ENCODE data around the gene ITPR1. TPM values are rescaled to one million over a fixed set of nuclear protein-coding genes. Genes with fewer than 3 reads are reported as not detected.

The ITPR1 gene
- total RNA-seq, 1 donor from 2014 or later: 6.7 TPM

DNA sequence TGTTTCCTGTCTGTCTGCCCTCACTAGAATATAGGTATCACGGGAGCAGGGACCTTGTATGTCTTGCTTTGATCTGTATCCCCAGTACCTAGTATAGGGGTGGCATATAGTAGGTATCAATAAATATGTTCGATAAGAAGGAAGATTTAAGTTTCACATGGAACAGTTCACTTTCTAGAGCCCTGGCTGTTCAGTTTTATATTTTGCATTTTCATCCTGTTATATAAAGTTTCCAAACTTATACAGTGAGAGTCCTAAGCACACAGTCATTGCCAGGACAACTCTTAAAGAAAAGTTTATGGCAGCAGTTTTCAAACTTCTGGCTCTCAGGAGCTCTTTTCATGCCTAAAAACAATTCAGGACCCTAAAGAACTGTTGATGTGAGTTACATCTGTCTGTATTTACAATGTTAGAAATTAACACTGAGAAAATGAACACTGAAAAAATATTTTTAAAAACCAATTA lies 13.4 kb downstream of the ITPR1 start:
- H3K4me3 ChIP-seq (ENCODE audit: insufficient read depth, low read depth, low read length): no peak overlapping the region
- TF ChIP-seq CTCF (IDR thresholded peaks at IDR 0.05; ENCODE audit: insufficient read depth, low read depth, low read length): no peak
- TF ChIP-seq EZH2 (IDR thresholded peaks at IDR 0.05; ENCODE audit: insufficient read depth, low read length): no peak
- H3K9me3 ChIP-seq (ENCODE audit: insufficient read depth, low read depth, low read length): no peaks in the 10 kb centered on the region
- Mint-ChIP-seq H3K9me3 (ENCODE audit: unreplicated experiment) (no peaks in the 10 kb centered on the region), H3K4me3 (ENCODE audit: unreplicated experiment) (no peak overlapping the region), H3K27ac (ENCODE audit: unreplicated experiment) (no peak overlapping the region), H3K4me1 (ENCODE audit: low read depth, unreplicated experiment) (no peaks in the 10 kb centered on the region), H3K36me3 (ENCODE audit: low read depth, unreplicated experiment) (no peaks in the 10 kb centered on the region), H3K27me3 (ENCODE audit: low read depth, unreplicated experiment) (peaks cover 7% of the 10 kb centered on the region)
- FAIRE-seq: no peak
- H3K79me2 ChIP-seq (ENCODE audit: insufficient read depth, low read length): no peaks in the 10 kb centered on the region
- H3K9ac ChIP-seq (ENCODE audit: low read length): no peak overlapping the region
- H3K4me1 ChIP-seq (ENCODE audit: insufficient read depth, low read length): no peaks in the 10 kb centered on the region
- no peaks in the 10 kb centered on the region for H3K27me3 ChIP-seq (ENCODE audit: insufficient read depth, low read length)
- no peak overlapping the region for H3K4me2 ChIP-seq (ENCODE audit: low read length)
- H2AFZ ChIP-seq (ENCODE audit: low read depth, low read length): no peak overlapping the region
- H4K20me1 ChIP-seq (ENCODE audit: insufficient read depth, low read length): no peaks in the 10 kb centered on the region
- no peak for DNase-seq (ENCODE audit: low read depth)
- no peak overlapping the region for H3K27ac ChIP-seq (ENCODE audit: low read depth, low read length)
- H3K36me3 ChIP-seq (ENCODE audit: insufficient read depth, low read length): no peaks in the 10 kb centered on the region

- H3K9me3 Mint-ChIP-seq (ENCODE audit: unreplicated experiment): no peaks in the 10 kb centered on the region
- no peaks in the 10 kb centered on the region for H3K79me2 ChIP-seq (ENCODE audit: insufficient read depth, low read length)
- H2AFZ ChIP-seq (ENCODE audit: low read depth, low read length): no peak overlapping the region
- H3K36me3 ChIP-seq (ENCODE audit: insufficient read depth, low read length): no peaks in the 10 kb centered on the region
- no peak overlapping the region for H3K27ac ChIP-seq (ENCODE audit: low read depth, low read length)
- H3K4me2 ChIP-seq (ENCODE audit: low read length): no peak overlapping the region
- peaks cover 7% of the 10 kb centered on the region for H3K27me3 Mint-ChIP-seq (ENCODE audit: low read depth, unreplicated experiment)
- no peaks in the 10 kb centered on the region for H3K4me1 ChIP-seq (ENCODE audit: insufficient read depth, low read length)
- no peak overlapping the region for H3K4me3 ChIP-seq (ENCODE audit: insufficient read depth, low read depth, low read length)
- H3K4me1 Mint-ChIP-seq (ENCODE audit: low read depth, unreplicated experiment): no peaks in the 10 kb centered on the region
- peak overlapping the region; percentile 30 for H3K27ac Mint-ChIP-seq (ENCODE audit: unreplicated experiment)
- H3K4me3 Mint-ChIP-seq (ENCODE audit: unreplicated experiment): no peak overlapping the region
- H4K20me1 ChIP-seq (ENCODE audit: insufficient read depth, low read length): no peaks in the 10 kb centered on the region
- DNase-seq (ENCODE audit: low read depth): no peak
- FAIRE-seq: no peak
- H3K27me3 ChIP-seq (ENCODE audit: insufficient read depth, low read length): no peaks in the 10 kb centered on the region
- no peaks in the 10 kb centered on the region for H3K9me3 ChIP-seq (ENCODE audit: insufficient read depth, low read depth, low read length)
- H3K9ac ChIP-seq (ENCODE audit: low read length): no peak overlapping the region
- TF ChIP-seq CTCF (IDR thresholded peaks at IDR 0.05; ENCODE audit: insufficient read depth, low read depth, low read length) (no peak), EZH2 (IDR thresholded peaks at IDR 0.05; ENCODE audit: insufficient read depth, low read length) (no peak)
- no peaks in the 10 kb centered on the region for H3K36me3 Mint-ChIP-seq (ENCODE audit: low read depth, unreplicated experiment)
These were observed 14.0 kb downstream of the ITPR1 start for GRCh38 chr3:4507024-4507596.
